ENCODE data around the gene TBC1D12.

- TF ChIP-seq CTCF (IDR thresholded peaks at IDR 0.05 in 4 of 5, conservative IDR thresholded peaks at IDR 0.05 in 1 of 5) (no peak), POLR2A (IDR thresholded peaks at IDR 0.05) (peak; percentile 78 to 82)
Measured at GRCh38 chr10:94402204-94402842, at the start of gene TBC1D12.

Measured in gastrocnemius medialis (tissue), 4 donors.